Body of pancreas (tissue), 4 donors: ENCODE results near the gene ANAPC2.

Experiments
- POLR2A ChIP-seq, 3 donors: fragments of 450-650 bp; IDR thresholded peaks; one replicate each; pipeline ENCODE4 v1.6.1; 2016; ENCODE audit warnings: antibody characterized with exemption in 3 of 3, mild to moderate bottlenecking in 2 of 3
- TF ChIP-seq, protein P1 (sequence below), 7 experiments: fragments of 450-650 bp in 4 of 7; fragments of 200-600 bp in 3 of 7; sonication (generic) in 3 of 7; IDR thresholded peaks; one replicate each; pipeline ENCODE4 v1.5.1; 2016 to 2019; ENCODE audit warnings: antibody characterized with exemption in 7 of 7

GRCh38 chr9:137141976-137142936 is 46.1 kb downstream of the ANAPC2 start:
- TF ChIP-seq, protein P1, sequence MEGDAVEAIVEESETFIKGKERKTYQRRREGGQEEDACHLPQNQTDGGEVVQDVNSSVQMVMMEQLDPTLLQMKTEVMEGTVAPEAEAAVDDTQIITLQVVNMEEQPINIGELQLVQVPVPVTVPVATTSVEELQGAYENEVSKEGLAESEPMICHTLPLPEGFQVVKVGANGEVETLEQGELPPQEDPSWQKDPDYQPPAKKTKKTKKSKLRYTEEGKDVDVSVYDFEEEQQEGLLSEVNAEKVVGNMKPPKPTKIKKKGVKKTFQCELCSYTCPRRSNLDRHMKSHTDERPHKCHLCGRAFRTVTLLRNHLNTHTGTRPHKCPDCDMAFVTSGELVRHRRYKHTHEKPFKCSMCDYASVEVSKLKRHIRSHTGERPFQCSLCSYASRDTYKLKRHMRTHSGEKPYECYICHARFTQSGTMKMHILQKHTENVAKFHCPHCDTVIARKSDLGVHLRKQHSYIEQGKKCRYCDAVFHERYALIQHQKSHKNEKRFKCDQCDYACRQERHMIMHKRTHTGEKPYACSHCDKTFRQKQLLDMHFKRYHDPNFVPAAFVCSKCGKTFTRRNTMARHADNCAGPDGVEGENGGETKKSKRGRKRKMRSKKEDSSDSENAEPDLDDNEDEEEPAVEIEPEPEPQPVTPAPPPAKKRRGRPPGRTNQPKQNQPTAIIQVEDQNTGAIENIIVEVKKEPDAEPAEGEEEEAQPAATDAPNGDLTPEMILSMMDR (IDR thresholded peaks at IDR 0.05) = no peak
- TF ChIP-seq POLR2A (IDR thresholded peaks at IDR 0.05) = no peak
